GM13977 (cell line): Measurements from ENCODE around the gene COL10A1.

ENCODE experiments used
- DNase-seq: peaks from one replicate; pipeline ENCODE4 v3.0.0; 2012; ENCODE audit warnings: low spot score
- CTCF ChIP-seq: IDR thresholded peaks from 2 replicates; pipeline ENCODE4 v1.5.1; 2012; ENCODE audit warnings: mild to moderate bottlenecking, control low read depth; ENCODE audit not compliant: insufficient read depth; ENCODE audit errors: extremely low read depth, missing control alignments
- in situ Hi-C: fragments of 300-500 bp; cut with MboI; formaldehyde crosslinking; loops from one replicate; pipeline ENCODE4 v1.12.0; 2022; ENCODE audit warnings: low sequenced_read_pairs, low pct_unique_long_range_greater_than_20kb, mixed read lengths, inconsistent platforms; ENCODE audit not compliant: unreplicated experiment

The COL10A1 gene

GRCh38 chr6:116070101-116070500 lies 55.8 kb downstream of the COL10A1 start:
- no peak for TF ChIP-seq CTCF
- in situ Hi-C loops = no loop called here
- DNase-seq = no peak
